GM12872 (cell line): Measurements from ENCODE around the gene PALB2.

Source experiments
- TF ChIP-seq, protein P1 (sequence below): IDR thresholded peaks from 3 replicates; pipeline ENCODE4 v1.5.1; 2011; ENCODE audit warnings: low read depth, mild to moderate bottlenecking, low read length, moderate library complexity; ENCODE audit not compliant: insufficient read depth

The PALB2 gene

DNA sequence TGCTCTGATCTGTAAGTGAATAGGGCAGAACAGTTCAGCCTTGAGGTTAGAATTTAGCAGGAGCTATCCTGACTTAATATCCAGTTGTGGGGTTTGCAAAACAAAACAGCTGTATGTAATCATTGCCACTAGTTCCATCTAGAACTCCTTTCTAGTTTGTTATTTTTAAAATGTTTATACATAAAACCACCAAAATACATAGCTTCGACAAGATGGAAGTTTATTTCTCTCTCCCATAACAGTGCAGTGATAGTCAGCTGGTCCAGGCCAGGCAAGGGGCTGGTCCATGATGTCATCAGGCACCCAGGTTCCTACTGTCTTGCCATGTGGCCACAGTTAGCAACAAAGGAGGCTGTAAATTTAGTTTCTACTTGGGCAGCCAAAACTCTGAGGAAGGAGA, 27.1 kb upstream of the PALB2 start:
- TF ChIP-seq, protein P1, sequence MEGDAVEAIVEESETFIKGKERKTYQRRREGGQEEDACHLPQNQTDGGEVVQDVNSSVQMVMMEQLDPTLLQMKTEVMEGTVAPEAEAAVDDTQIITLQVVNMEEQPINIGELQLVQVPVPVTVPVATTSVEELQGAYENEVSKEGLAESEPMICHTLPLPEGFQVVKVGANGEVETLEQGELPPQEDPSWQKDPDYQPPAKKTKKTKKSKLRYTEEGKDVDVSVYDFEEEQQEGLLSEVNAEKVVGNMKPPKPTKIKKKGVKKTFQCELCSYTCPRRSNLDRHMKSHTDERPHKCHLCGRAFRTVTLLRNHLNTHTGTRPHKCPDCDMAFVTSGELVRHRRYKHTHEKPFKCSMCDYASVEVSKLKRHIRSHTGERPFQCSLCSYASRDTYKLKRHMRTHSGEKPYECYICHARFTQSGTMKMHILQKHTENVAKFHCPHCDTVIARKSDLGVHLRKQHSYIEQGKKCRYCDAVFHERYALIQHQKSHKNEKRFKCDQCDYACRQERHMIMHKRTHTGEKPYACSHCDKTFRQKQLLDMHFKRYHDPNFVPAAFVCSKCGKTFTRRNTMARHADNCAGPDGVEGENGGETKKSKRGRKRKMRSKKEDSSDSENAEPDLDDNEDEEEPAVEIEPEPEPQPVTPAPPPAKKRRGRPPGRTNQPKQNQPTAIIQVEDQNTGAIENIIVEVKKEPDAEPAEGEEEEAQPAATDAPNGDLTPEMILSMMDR, result no peak

DNA sequence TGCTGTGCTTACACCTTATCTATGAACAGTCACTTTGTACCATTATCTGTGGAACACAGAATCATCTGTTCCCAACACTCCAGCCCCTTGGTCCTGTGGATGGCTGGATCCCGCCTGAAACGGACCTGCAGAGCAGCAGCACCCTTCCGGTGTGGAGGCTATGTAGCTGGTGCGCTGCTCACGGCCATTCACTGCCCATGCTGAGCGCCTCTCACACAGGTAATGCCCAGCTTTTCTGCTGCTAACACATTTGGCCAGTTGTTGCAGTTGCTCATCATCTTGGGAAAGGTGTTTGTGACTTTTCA, 26.2 kb upstream of the PALB2 start:
- TF ChIP-seq, protein P1, result no peak

DNA sequence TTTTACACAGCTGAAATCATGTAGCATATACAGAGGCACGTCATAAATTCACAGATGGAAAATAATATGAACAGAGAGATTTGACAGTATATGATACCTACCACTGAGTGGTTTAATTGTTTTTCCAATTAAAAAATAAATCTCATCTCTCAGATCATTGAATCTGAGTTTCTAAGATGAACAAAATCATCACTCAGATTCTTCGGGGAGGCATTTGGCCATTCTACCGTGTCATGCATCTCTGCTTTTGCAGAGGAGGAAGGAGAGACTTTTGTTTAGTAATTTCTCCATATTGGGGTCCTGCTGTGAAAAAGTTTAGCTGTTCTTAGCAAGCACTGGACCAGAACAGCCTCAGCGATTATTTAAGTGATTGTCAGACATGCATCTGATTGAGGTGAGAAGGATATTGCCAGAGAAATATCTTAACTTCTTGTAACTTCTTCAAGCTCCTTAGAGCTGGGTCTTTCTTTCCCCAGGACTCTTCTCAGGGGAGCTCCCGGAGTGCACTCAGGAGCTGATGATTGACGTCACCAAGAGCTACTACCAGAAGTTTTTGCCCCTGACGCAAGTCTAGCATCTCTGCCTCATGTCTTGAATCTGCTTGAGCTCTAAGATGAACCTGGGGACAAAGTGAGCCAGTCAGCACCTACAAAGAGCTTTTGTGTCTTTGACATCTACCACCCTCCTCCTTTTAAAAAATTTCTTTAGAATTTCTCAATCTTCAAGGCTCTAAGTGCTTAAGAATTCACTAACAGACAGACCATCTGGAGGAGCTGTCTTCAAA, 25.7 kb upstream of the PALB2 start:
- TF ChIP-seq, protein P1, result no peak

DNA sequence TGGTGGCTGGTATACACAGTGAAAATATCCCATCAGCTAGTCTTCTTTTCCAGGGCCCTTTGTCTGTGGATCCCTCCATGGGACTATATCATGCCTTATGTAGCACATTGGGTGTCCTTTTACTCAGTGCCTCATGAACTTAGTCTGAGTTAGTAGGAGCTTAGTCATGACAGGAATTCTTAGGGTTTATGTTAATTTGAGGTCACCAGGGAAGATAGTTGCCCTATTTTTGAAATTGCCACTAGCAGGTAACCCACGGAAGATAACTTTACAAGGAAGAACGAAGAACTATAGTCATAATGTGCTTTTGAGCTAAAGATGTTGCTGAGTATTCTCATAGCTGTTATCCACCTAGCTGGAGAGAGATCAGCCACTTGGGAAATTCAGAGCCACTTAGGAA, 22.8 kb upstream of the PALB2 start:
- TF ChIP-seq, protein P1, result no peak

DNA sequence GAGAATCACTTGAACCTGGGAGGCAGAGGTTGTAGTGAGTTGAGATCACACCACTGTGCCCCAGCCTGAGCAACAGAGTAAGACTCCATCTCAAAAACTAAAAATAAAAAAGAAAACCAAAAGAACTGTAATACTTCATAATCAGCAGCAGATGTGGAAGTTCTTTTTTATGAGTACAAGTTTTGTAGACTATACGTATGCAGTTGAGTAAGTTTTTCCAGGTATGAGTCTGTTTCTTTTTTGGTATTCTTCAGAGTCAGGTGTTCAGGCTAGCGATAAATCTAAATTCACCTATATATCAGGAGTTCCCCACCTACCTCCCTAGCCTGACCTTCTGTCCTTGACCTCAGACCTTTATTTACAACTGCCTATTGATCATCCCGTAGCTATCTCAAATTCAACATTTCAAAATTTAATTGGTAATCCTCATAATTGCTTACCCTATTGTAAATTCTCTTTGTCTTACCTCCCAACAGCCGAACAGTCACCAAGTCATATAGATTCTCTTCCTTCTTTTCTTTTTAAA, 10.9 kb upstream of the PALB2 start:
- TF ChIP-seq, protein P1, result no peak

DNA sequence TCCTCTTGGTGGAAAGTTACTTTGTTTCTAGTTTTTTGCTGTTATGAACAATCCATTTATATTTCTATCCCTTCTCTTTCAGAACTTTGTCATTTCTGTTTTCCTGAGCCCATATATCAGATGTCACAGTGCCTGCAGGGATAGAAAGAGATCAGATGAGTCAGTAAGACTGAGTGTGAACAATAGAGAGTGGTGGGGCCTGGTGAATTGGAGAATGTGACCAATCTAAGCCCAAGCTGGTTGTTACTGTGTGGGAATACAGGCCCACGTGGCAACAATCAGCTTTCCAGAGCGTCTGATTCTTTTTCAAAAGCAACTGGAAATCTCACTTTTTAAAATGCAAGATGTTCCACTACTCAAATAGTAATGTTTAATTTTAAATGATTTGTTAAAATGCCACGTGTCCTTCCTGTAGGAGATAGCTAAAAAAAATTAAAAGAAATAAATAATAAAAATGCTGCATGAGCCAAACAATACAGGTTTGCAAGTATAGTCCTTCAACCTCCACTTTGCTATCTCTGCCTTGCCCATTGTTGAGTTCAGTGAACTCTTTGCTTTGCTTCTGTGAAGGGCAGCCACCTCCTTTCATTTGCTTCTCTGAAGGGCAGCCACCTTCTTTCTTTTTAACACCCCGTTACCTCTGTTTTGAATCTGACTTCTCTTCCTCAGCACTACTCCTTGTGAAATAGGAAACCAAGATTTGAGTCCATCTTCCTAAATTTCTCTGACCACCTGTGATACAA, 9.7 kb upstream of the PALB2 start:
- TF ChIP-seq, protein P1, result no peak

DNA sequence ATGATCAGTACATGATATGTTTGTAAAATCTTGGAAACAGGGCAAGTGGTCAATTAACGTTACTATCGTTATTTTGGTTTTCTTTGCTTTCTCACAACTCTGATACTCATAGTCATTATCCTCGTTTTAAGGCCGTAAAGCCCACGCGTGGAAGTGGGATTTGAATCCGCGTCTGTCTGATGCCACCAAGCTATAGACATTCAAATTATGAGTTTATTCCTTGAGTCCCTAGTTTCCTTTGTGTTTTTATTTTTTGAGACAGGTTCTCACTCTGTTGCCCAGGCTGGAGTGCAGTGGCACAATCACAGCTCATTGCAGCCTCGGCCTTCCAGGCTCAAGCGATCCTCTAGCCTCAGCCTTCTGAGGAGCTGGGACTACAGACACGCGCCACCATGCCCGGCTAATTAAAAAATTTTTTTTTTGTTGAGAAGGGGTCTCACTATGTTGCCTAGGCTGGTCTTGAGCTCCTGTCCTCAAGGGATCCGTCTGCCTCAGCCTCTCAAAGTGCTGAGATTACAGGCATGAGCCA, 1.2 kb upstream of the PALB2 start:
- TF ChIP-seq, protein P1, result no peak
